NT2/D1 (cell line): ENCODE measurements around the gene POU6F2.

Source experiments
- SUZ12 ChIP-seq: IDR thresholded peaks from 2 replicates; pipeline ENCODE4 v1.6.1; 2011; ENCODE audit not compliant: insufficient read length, insufficient read depth; ENCODE audit errors: extremely low read depth
- YY1 ChIP-seq: IDR thresholded peaks from 2 replicates; pipeline ENCODE4 v1.6.1; 2011; ENCODE audit not compliant: insufficient read length, insufficient read depth
- ZNF274 ChIP-seq: IDR thresholded peaks from 2 replicates; pipeline ENCODE4 v1.6.1; 2011; ENCODE audit warnings: mild to moderate bottlenecking, low read depth, low read length

- TF ChIP-seq ZNF274 (no peak), YY1 (no peak), SUZ12 (no peak)
Observed at GRCh38 chr7:39349452-39350123, 371.9 kb downstream of the POU6F2 start.
